Activated CD8-positive, alpha-beta T cell treated with anti-CD3 and anti-CD28 coated beads for 36 hours (primary cell): ENCODE measurements around the gene ZNF467. TPM values are rescaled to one million over a fixed set of nuclear protein-coding genes. Genes with fewer than 3 reads are reported as not detected.

Experiments
- ATAC-seq: fragments of 200-7000 bp; cut with Tn5 transposase; one replicate; pipeline ENCODE4 v1.10.0; 2021; ENCODE audit warnings: mild to moderate bottlenecking, moderate library complexity
- CTCF ChIA-PET: fragments of 350-600 bp; sonication (Branson Sonifier 250); formaldehyde crosslinking; loops from one replicate; lab custom pipeline; 2021; ENCODE audit warnings: antibody characterized with exemption; lab: Charles Lee
- POLR2A ChIA-PET: fragments of 350-600 bp; sonication (Branson Sonifier 250); formaldehyde crosslinking; loops from one replicate; lab custom pipeline; 2021; ENCODE audit warnings: antibody characterized with exemption; lab: Charles Lee
- DNase-seq: peaks from one replicate; pipeline ENCODE4 v3.0.0-alpha.2; 2020
- H3K27ac Mint-ChIP-seq: one replicate; pipeline ENCODE4 v1.8.0; 2021; ENCODE audit warnings: mild to moderate bottlenecking, mixed read lengths
- H3K27me3 Mint-ChIP-seq: one replicate; pipeline ENCODE4 v1.8.0; 2021; ENCODE audit warnings: mixed read lengths
- H3K36me3 Mint-ChIP-seq: one replicate; pipeline ENCODE4 v1.8.0; 2021; ENCODE audit warnings: low read depth, mixed read lengths
- H3K4me1 Mint-ChIP-seq: one replicate; pipeline ENCODE4 v1.8.0; 2021; ENCODE audit warnings: low read depth, mixed read lengths
- H3K4me3 Mint-ChIP-seq: one replicate; pipeline ENCODE4 v1.8.0; 2021; ENCODE audit warnings: mild to moderate bottlenecking, moderate library complexity, mixed read lengths
- H3K9me3 Mint-ChIP-seq: one replicate; pipeline ENCODE4 v1.8.0; 2021; ENCODE audit warnings: mixed read lengths
- CTCF ChIP-seq: fragments of 200-600 bp; IDR thresholded peaks from one replicate; pipeline ENCODE4 v1.8.0; 2022; ENCODE audit warnings: antibody characterized with exemption, mild to moderate bottlenecking
- intact Hi-C: fragments of 100-400 bp; cut with micrococcal nuclease; formaldehyde crosslinking; loops from one replicate; pipeline ENCODE4 v1.10.0; 2022
- total RNA-seq, 2 experiments: library from RNA; stranded (reverse); gene quantifications; one replicate each; pipeline ENCODE4 v1.2.3, GENCODE V29; 2021

Gene ZNF467
- total RNA-seq, 2 experiments from 2014 or later, result 0.09 TPM; not detected in 1

- H3K9me3 Mint-ChIP-seq, result peaks cover under 1% of the 10 kb centered on the region
- no peak overlapping the region for H3K27ac Mint-ChIP-seq
- POLR2A ChIA-PET, result interaction anchor here (1.0 kb wide), 1 partner anchor 55 kb away, joined by 3 read pairs; no protein-coding TSS in a partner anchor
- TF ChIP-seq CTCF, result no peak
- no peak for DNase-seq
- H3K4me1 Mint-ChIP-seq, result peaks cover 37% of the 10 kb centered on the region
- no peak for ATAC-seq
- peaks cover 8% of the 10 kb centered on the region for H3K36me3 Mint-ChIP-seq
- no peaks in the 10 kb centered on the region for H3K27me3 Mint-ChIP-seq
- intact Hi-C loops, result no loop called here
- CTCF ChIA-PET, result interaction anchor here (0.9 to 1.4 kb wide), 2 partner anchors 54 to 92 kb away, joined by 3 to 4 read pairs; no protein-coding TSS in a partner anchor
- H3K4me3 Mint-ChIP-seq, result peak overlapping the region; percentile 94
Observed at GRCh38 chr7:149716932-149717307, 56.5 kb downstream of the ZNF467 start.

- no peak for TF ChIP-seq CTCF
- DNase-seq, result no peak
- H3K27me3 Mint-ChIP-seq, result no peaks in the 10 kb centered on the region
- peak overlapping the region; percentile 52 for H3K27ac Mint-ChIP-seq
- peaks cover 37% of the 10 kb centered on the region for H3K4me1 Mint-ChIP-seq
- intact Hi-C loops, result no loop called here
- ChIA-PET POLR2A (interaction anchor here (1.0 to 1.5 kb wide), 3 partner anchors 9 to 90 kb away, joined by 3 to 4 read pairs (median 3); no protein-coding TSS in a partner anchor), CTCF (interaction anchor here (0.9 to 1.4 kb wide), 2 partner anchors 53 to 91 kb away, joined by 3 to 4 read pairs; no protein-coding TSS in a partner anchor)
- peaks cover 8% of the 10 kb centered on the region for H3K36me3 Mint-ChIP-seq
- H3K9me3 Mint-ChIP-seq, result peaks cover 6% of the 10 kb centered on the region
- peak overlapping the region; percentile 94 for H3K4me3 Mint-ChIP-seq
- no peak for ATAC-seq
Observed at GRCh38 chr7:149716007-149716931, 57.1 kb downstream of the ZNF467 start.

GRCh38 chr7:149715476-149715875, 57.9 kb downstream of the ZNF467 start:
- no peak for TF ChIP-seq CTCF
- Mint-ChIP-seq H3K36me3 (peaks cover 11% of the 10 kb centered on the region), H3K27ac (peak overlapping the region; percentile 81), H3K4me3 (peak overlapping the region; percentile 94), H3K27me3 (no peaks in the 10 kb centered on the region), H3K9me3 (peaks cover 13% of the 10 kb centered on the region), H3K4me1 (peaks cover 37% of the 10 kb centered on the region)
- DNase-seq, result no peak
- no peak for ATAC-seq
- CTCF ChIA-PET, result no interaction called here
- POLR2A ChIA-PET, result interaction anchor here (0.9 to 1.5 kb wide), 4 partner anchors 9 to 155 kb away, joined by 3 to 4 read pairs (median 3); no protein-coding TSS in a partner anchor
- intact Hi-C loops, result no loop called here

- Mint-ChIP-seq H3K4me3 (peak overlapping the region; percentile 94), H3K27ac (peak overlapping the region; percentile 81), H3K36me3 (peaks cover 11% of the 10 kb centered on the region), H3K27me3 (no peaks in the 10 kb centered on the region), H3K9me3 (peaks cover 13% of the 10 kb centered on the region), H3K4me1 (peaks cover 34% of the 10 kb centered on the region)
- peak; percentile 6 for ATAC-seq
- peak; percentile 50 for DNase-seq
- POLR2A ChIA-PET, result interaction anchor here (0.9 to 1.5 kb wide), 4 partner anchors 10 to 155 kb away, joined by 3 to 4 read pairs (median 3); no protein-coding TSS in a partner anchor
- TF ChIP-seq CTCF, result no peak
- intact Hi-C loops, result no loop called here
- CTCF ChIA-PET, result no interaction called here
Observed at GRCh38 chr7:149714910-149715471, 58.4 kb downstream of the ZNF467 start.

Other genes with a start within 250 kb of the ZNF467 start
- gene ZNF862, start 64.8 kb upstream of the ZNF467 start, total RNA-seq, result 10 to 100 TPM; 11.0 to 12.4 TPM
- 10 to 100 TPM; 46.3 to 46.7 TPM for gene ATP6V0E2, start 100.4 kb upstream of the ZNF467 start, total RNA-seq